Bone marrow (tissue), 2 donors: Measurements from ENCODE around the gene RAN.
"Not testable (repeated sequence)": the region's sequence is repeated elsewhere in the genome, so short reads cannot be mapped to it uniquely, and the experiment has no call there.

Experiments
- DNase-seq, 2 donors: peaks; one replicate each; lab custom pipeline; 2025; lab: John Stamatoyannopoulos, UW

The RAN gene

DNA sequence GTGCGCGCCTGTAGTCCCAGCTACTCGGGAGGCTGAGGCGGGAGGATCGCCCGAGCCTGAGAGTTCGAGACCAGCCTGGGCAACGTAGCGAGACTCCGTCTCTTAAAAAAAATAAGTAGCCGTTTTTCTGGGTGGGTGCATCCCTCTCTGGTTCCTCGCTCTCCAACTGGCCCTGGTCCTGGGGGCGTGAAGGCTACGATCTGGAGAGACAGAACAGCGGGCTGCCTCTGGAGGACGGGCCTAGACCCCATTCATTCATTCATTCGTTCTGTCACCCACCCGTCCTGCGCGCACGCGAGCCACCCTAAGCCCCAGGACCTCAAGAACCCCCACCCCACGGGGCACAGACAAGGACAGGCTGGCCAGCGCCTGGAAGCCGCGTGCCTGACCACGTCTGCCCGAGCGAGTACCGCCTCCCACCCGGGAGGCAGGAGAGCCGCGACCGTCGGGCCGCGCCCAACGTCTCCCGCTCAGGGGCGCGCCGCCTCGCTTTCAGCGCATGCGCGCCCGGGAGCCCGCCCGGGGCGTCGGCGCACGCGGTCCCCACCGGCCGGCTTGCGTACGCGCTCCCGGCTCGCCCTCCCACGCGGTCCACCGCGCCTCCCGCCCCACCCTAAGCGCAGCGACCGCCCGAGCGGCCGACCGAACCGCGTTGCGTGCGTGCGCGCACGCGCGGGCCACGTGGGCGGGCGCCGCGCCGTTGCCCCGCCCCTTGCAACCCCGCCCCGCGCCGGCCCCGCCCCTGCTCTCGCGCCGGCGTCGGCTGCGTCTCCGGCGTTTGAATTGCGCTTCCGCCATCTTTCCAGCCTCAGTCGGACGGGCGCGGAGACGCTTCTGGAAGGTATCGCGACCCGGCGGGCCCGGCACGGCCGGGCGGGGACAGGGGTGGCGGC lies at the start of gene RAN:
Gene RAN (plus strand): TSS at position 781 of the 893 bp plus-strand sequence. CDS start 528 bp downstream, outside the sequence.
- DNase-seq = peak; percentile 59 to 87

GRCh38 chr12:130825771-130826150 lies 46.1 kb upstream of the RAN start:
- DNase-seq = no peak

DNA sequence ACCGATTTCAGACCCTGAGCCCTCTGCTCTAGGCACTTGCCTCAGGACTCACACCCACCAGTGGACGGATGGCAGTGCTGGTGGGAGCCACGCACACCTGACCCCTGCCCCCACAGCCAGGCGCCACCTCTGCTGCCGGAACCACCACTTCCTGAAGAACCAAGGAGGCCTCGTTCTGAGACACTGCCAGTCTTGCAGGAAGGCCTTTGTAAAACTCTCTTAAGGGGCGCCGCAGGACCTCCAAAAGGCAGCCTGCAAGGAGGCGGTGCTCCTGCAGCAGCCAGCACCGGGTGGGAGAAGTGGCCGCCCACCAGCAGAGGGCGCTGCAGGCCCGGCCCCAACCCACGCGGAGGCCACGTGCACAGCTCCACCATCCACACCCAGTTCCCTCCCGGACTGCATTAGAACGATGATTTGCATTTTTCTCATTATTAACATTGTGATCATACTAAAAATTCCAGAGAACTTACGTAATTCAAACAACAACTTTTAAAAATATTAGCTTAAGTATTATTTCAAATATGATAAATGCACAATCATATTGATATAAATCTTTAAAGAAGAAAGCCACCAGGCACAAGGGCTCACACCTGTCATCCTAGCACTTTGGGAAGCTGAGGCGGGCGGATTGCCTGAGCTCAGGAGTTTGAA lies 45.6 kb upstream of the RAN start:
- no peak for DNase-seq

DNA sequence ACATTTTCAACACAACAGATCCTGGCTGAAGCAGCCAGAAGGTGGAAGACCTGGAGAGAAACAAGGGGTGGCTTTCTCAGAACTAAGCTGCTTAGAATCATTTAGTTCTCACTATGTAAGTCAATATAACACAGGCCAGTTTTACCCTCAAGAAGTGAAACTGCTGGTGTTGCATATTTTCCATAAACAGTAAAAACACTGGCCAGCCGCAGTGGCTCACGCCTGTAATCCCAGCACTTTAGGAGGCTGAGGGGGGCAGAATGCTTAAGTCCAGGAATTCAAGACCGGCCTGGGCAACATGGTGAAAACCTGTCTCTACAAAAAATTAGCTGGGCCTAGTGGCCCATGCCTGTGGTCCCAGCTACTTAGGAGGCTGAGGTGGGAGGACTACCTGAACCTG lies 44.4 kb upstream of the RAN start:
- no peak for DNase-seq

GRCh38 chr12:130828895-130829294 lies 43.0 kb upstream of the RAN start:
- DNase-seq = no peak

- DNase-seq = no peak
These were observed 42.2 kb upstream of the RAN start for GRCh38 chr12:130829391-130830245.

DNA sequence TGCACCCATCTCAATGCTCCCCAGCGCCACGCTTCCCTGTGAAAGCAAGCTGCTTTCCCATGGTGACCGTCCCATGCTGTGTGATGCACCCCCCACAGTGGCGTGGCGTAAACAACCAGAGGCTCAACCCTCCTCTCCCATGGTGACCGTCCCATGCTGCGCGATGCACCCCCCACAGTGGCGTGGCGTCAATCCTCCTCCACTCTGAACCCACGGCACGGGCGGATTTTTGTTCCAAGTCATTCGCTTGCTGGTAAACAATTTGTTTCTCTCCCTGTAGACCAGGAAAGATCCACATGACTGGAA lies 41.7 kb upstream of the RAN start:
- no peak for DNase-seq

- no peak for DNase-seq
These were observed 40.6 kb upstream of the RAN start for GRCh38 chr12:130831246-130831645.

GRCh38 chr12:130831876-130832405 lies 39.9 kb upstream of the RAN start:
- no peak for DNase-seq

DNA sequence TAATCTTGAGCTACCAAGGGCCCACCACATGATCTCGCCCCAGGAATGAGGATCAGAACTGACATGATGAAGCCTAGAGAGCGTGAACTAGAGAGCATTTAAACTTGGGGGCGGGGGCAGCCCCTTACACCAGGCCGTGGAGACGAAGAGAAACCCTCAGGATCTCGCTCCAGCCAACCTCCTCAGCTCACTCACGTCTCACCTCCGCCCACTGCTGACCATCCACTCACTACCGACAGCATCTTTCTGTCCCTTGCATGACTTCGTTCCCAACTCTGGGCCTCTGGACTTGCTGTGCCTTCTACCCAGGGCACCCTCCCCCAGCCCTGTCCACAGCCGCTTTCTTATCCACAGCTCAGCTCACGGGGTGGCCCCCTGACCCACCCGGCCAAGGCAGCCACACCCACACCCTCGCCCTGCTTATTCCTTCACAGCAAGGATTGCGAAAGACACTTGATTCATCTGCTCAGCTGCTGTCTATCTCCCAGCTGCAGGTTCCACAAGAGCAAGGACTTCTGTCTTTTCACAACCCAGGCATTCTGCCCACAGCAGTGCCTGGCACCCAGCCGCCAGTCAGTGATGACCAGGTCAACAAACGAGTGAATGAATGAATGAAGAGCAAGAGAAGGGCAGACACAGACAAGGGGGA lies 39.2 kb upstream of the RAN start:
- DNase-seq = no peak

DNA sequence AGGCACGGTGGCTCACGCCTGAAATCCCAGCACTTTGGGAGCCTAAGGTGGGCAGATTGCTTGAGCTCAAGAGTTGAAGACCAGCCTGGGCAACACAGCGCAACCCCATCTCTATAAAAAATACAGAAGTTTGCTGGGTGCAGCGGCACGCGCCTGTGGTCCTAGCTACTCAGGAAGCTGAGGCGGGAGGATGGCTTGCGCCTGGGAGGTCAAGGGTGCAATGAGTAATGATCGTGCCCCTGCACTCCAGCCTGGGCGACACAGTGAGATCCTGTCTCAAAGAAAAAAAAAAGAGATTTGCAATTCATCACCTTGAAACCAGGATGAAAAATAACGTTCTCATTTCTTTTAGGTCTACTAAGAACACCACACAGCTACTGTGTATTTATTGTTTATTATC lies 36.9 kb upstream of the RAN start:
- no peak for DNase-seq

DNA sequence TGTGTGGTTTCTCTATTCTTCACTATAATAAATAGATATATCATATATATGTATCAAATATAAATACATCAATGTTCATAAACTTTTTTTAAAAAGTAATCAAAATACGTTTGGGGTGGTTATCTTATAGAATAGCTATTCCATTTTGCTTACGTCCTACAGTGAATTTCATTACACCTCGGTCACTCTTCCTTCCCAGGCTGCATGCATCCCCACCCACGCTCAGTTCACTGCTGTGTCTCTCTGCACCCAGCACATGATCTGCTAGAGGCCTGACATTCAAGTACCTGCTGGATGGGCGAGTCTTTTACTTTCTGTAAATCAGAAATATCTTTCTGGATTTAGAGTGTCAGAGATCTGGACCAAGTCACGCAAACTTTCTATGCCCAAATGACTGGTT lies 36.4 kb upstream of the RAN start:
- no peak for DNase-seq

DNA sequence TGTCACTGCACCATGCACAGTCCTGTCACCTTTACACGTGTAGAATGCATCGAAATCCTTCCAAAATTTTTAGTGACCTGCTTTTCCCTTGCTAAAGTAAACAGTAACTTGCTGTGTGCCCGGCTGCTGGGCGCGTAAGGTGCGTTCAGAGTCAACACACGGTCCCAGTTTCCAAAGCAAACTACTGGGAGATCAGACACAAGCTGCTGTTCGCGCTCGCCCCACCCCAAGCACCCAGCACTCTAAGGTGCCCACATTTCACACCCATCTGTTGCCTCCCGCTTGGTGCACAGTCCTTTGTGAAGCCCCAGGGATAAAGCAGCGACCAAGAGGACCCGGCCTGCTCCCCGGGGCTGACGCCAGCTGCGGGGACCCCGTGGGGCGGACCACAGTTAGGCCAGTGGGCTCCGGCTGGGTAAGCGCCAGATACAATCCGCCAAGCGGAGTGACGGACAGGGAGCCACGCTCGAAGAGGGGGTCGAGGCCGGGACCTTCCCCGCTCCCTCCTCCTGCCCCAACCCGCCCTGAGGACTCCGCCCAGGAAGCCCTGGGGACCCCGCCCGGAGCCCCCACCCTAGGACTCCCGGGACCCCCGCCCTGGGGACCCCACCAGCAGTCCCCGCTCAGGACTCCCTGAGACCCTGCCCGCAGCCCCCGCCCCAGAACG lies 33.4 kb upstream of the RAN start:
- peak in 1 of 2 donors; percentile 14 for DNase-seq

- peak; percentile 52 to 77 for DNase-seq
These were observed 32.7 kb upstream of the RAN start, which contains the start of gene STX2 for GRCh38 chr12:130838951-130839769. Gene STX2 (minus strand): TSS chr12:130839250. CDS start chr12:130839099, 151 bp downstream.

DNA sequence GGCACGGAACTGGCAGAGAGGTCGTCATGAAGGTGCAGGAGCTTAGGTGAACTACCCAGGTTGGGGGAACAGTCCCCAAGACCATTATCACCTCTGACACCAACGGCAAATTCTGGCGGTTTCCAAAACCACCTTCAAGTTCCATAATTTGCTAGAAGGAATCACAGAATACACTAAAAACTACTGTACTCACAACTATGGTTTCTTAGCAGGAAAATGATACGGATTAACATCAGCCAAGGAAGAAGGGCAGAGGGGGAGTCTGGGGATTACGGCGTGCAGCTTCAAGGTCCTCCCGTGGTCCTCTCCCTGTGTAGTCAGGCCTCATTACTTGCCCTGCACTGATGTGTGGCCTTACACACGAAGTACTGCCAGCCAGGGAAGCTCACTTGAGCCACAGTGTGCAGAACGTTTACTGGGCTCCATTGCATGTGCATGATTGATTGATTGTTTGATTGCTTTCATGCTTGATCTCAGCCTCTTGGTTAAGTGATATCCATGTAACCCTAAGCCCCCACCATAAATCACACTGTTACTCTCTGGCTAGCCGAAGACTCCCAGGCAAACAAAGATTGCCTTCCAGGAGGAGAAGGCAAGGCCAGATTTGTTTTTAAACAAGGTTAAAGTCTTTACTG lies 32.0 kb upstream of the RAN start:
- DNase-seq = no peak

DNA sequence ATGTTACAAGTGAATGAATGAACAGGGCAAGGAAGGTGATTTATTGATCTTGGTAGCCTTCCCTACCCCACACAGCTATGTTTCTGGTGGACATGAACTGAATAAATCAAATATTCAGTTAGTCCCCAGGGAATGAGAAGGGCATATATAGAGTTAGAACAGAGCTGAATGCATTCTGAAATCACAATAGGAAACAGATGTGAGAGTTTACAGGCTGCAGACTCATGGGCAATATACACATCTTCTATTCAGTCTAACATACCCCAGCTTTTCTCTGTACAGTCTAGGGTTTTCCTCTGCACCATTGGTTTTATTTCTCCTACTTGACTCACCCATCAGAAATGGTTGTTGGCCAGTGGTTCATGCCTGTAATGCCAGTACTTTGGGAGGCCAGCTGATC lies 25.5 kb upstream of the RAN start:
- no peak for DNase-seq

- DNase-seq = no peak
These were observed 24.8 kb upstream of the RAN start for GRCh38 chr12:130847112-130847511.

DNA sequence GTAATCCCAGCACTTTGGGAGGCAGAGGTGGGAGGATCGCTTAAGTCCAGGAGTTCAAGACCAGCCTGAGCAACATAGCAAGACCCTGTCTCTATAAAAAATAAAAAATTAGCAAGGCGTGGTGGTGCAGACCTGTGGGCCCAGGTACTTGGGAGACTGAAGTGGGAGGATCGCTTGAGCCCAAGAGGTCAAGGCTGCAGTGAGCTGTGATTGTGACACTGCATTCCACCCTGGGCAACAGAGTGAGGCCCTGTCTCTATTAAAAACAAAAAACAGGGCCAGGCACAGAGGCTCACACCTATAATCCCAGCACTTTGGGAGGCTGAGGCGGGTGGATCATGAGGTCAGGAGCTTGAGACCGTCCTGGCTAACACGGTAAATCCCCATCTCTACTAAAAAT lies 23.8 kb upstream of the RAN start:
- not testable (repeated sequence) for DNase-seq

DNA sequence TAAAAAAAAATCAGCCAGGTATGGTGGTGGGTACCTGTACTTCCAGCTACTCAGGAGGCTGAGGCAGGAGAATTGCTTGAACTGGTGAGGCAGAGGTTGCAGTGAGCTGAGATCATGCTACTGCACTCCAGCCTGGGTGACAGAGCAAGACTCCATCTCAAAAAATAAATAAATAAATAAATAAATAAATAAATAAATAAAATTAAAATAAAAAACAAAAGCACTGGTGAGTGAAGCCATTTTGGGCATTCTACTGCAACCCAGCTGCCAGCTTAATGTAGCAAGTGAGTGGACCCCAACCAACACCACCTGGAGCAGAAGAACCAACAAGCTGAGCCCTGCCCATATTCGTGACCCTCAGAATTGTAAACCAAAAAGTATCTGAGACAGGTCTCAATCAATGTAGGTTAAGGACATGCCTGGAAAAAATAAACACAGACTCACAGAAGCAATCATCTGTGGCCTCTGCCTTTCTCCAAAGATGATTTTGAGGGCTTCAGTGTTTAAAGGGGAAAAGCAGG lies 23.0 kb upstream of the RAN start:
- not testable (repeated sequence) for DNase-seq
